Right lobe of liver (tissue), 6 donors: ENCODE results near the gene TTC5. TPM values are rescaled to one million over a fixed set of nuclear protein-coding genes. Genes with fewer than 3 reads are reported as not detected.

Source experiments
- ATAC-seq, 4 donors: fragments of 200-7000 bp; cut with Tn5 transposase; one replicate each; pipeline ENCODE4 v1.9.1; 2020; ENCODE audit warnings: mild to moderate bottlenecking in 4 of 4, moderate library complexity in 4 of 4
- DNase-seq, 3 donors: peaks; one replicate each; pipeline ENCODE4 v3.0.0-alpha.2; 2020
- H3K27ac ChIP-seq, 3 donors: fragments of 200-600 bp; one replicate each; pipeline ENCODE4 v1.8.0; 2022
- H3K27me3 ChIP-seq, 2 donors: fragments of 200-600 bp; one replicate each; pipeline ENCODE4 v1.8.0; 2022
- H3K36me3 ChIP-seq, 4 donors: fragments of 200-600 bp; sonication (generic) in 1 of 4; one replicate each; pipeline versions ENCODE4 v1.5.1 to v1.8.0; 2017 to 2022; ENCODE audit warnings: control low read depth in 1 of 4
- H3K4me1 ChIP-seq, 4 donors: fragments of 200-600 bp; sonication (generic) in 1 of 4; one replicate each; pipeline versions ENCODE4 v1.5.1 to v1.8.0; 2017 to 2022; ENCODE audit warnings: control low read depth in 1 of 4
- H3K4me3 ChIP-seq, 3 donors: fragments of 200-600 bp; one replicate each; pipeline ENCODE4 v1.8.0; 2022
- H3K9me3 ChIP-seq, 4 donors: fragments of 200-600 bp; sonication (generic) in 1 of 4; one replicate each; pipeline versions ENCODE4 v1.5.1 to v1.8.0; 2017 to 2022; ENCODE audit warnings: control low read depth in 1 of 4
- CTCF ChIP-seq, 4 donors: fragments of 200-600 bp in 3 of 4; fragments of 450-650 bp in 1 of 4; IDR thresholded peaks; one replicate each; pipeline versions ENCODE4 v1.5.1 to v1.8.0; 2016 to 2022; ENCODE audit warnings: antibody characterized with exemption in 4 of 4, mild to moderate bottlenecking in 2 of 4
- POLR2A ChIP-seq: fragments of 450-650 bp; IDR thresholded peaks from one replicate; pipeline ENCODE4 v1.6.1; 2017; ENCODE audit warnings: antibody characterized with exemption, mild to moderate bottlenecking
- WGBS: methylation state at CpG from one replicate; pipeline ENCODE4 v1.1.6; 2018; ENCODE audit warnings: low coverage, low lambda C conversion rate; ENCODE audit not compliant: insufficient coverage; ENCODE audit errors: missing lambda C conversion rate; 5-methylcytosine and 5-hydroxymethylcytosine counted together
- intact Hi-C, 2 donors: fragments of 100-400 bp; cut with DNase I; formaldehyde crosslinking; loops; one replicate each; pipeline versions ENCODE4 v1.11.2 to v1.14.1; 2022
- total RNA-seq, 6 experiments: library from RNA; depleted of rRNA in 2 of 6; stranded (reverse); fragments of >200 nt in 2 of 6; fragmentation: NEBNext Ultra II Directional in 3 of 6; extraction: Animal tissue kit (Norgen Biotek cat#: 25700) in 3 of 6; gene quantifications; one replicate each; pipeline versions ENCODE4 v1.1.0 to v1.2.4, GENCODE V29; 2016 to 2023
- donor health status: DM: no; HTN: yes; CAD: no.
- donor health status: DM: no; HTN: no; CAD: no.
- donor health status: DM: no; HTN: no; CAD: no.
- donor health status: DM: no; HTN: yes; CAD: no.
- donor health status: DM: no; HTN: yes; CAD: no.

Gene TTC5
- total RNA-seq, 6 experiments from 2014 or later: 3.1 to 5.1 (median 4.2) TPM

- peak overlapping the region in 2 of 3 donors; percentile 7 to 94 for H3K27ac ChIP-seq
These were observed 21.5 kb upstream of the TTC5 start for GRCh38 chr14:20327005-20327869.

GRCh38 chr14:20317720-20318119 is 12.0 kb upstream of the TTC5 start:
- intact Hi-C loops: no loop called here
- Histone ChIP-seq H3K27ac (no peak overlapping the region), H3K36me3 (peaks cover 0 to 95% (median 35%) of the 10 kb centered on the region in 4 donors), H3K9me3 (no peaks in the 10 kb centered on the region), H3K4me3 (no peak overlapping the region), H3K27me3 (no peaks in the 10 kb centered on the region), H3K4me1 (no peaks in the 10 kb centered on the region)
- ATAC-seq (no peak), DNase-seq (no peak)
- no peak for TF ChIP-seq POLR2A
- no peak for TF ChIP-seq CTCF (IDR thresholded peaks at IDR 0.05)
- WGBS: 98% methylated on average over 14 of the region's 16 CpGs

More at GRCh38 chr14:20327005-20327869, 21.5 kb upstream of the TTC5 start:
- TF ChIP-seq CTCF (IDR thresholded peaks at IDR 0.05) (peak; percentile 77 to 84 (median 78)), POLR2A (no peak)
- intact Hi-C loops: loop anchor here in 1 of 2 donors (10.0 kb wide), 2 partner anchors 278 to 358 kb away; partner anchors contain the start of genes ANG and RNASE4
- 23% methylated on average over 8 of the region's 8 CpGs for WGBS
- Histone ChIP-seq H3K4me1 (peaks cover 0 to 44% (median 14%) of the 10 kb centered on the region in 4 donors), H3K36me3 (peaks cover 0 to 58% (median 18%) of the 10 kb centered on the region in 4 donors), H3K27me3 (no peaks in the 10 kb centered on the region), H3K9me3 (no peaks in the 10 kb centered on the region), H3K4me3 (no peak overlapping the region)
- peak; percentile 78 to 86 (median 80) for ATAC-seq
- DNase-seq: no peak

GRCh38 chr14:20314026-20314425 is 8.3 kb upstream of the TTC5 start:
- H3K4me3 ChIP-seq: no peak overlapping the region
- intact Hi-C loops: no loop called here
- H3K9me3 ChIP-seq: no peaks in the 10 kb centered on the region
- ATAC-seq (no peak), DNase-seq (no peak)
- 94% methylated on average over 2 of the region's 2 CpGs for WGBS
- peaks cover 0 to 74% (median 36%) of the 10 kb centered on the region in 4 donors for H3K36me3 ChIP-seq
- no peaks in the 10 kb centered on the region for H3K4me1 ChIP-seq
- no peak overlapping the region for H3K27ac ChIP-seq
- no peaks in the 10 kb centered on the region for H3K27me3 ChIP-seq
- TF ChIP-seq CTCF (IDR thresholded peaks at IDR 0.05): no peak
- TF ChIP-seq POLR2A: no peak

GRCh38 chr14:20306079-20306423 is 300 bp upstream of the TTC5 start:
- H3K36me3 ChIP-seq: peaks cover 0 to 6% (median 0%) of the 10 kb centered on the region in 4 donors
- DNase-seq (no peak), ATAC-seq (no peak)
- H3K27me3 ChIP-seq: no peaks in the 10 kb centered on the region
- intact Hi-C loops: no loop called here
- H3K4me1 ChIP-seq: peaks cover 0 to 13% (median 0%) of the 10 kb centered on the region in 4 donors
- TF ChIP-seq POLR2A (no peak), CTCF (IDR thresholded peaks at IDR 0.05) (no peak)
- no peak overlapping the region for H3K27ac ChIP-seq
- no peaks in the 10 kb centered on the region for H3K9me3 ChIP-seq
- H3K4me3 ChIP-seq: peak overlapping the region in 2 of 3 donors; percentile 75 to 77
- WGBS: 95% methylated on average over 1 of the region's 1 CpG
